ENCODE data around the gene ASPG. TPM values are rescaled to one million over a fixed set of nuclear protein-coding genes. Genes with fewer than 3 reads are reported as not detected.
A peak's percentile ranks its signal among the peaks of the same experiment; 100 is the strongest.

ASPG gene
- total and polyA plus RNA-seq, 5 donors from 2014 or later = not detected

- H3K4me3 ChIP-seq (ENCODE audit: low read depth, low read length) = no peak overlapping the region
- peaks cover 47% of the 10 kb centered on the region for H3K27me3 Mint-ChIP-seq
- H3K27ac ChIP-seq (ENCODE audit: insufficient read depth, low read length, poor library complexity, severe bottlenecking) = no peak overlapping the region
- peaks cover 3% of the 10 kb centered on the region for H3K4me1 ChIP-seq (ENCODE audit: control insufficient read depth, insufficient read depth, low read length, poor library complexity, severe bottlenecking)
- H3K36me3 Mint-ChIP-seq = no peaks in the 10 kb centered on the region
- no peaks in the 10 kb centered on the region for H3K27me3 ChIP-seq (ENCODE audit: control insufficient read depth, insufficient read depth, low read length)
- H3K4me1 Mint-ChIP-seq = peaks cover 0 to 8% (median 0%) of the 10 kb centered on the region in 4 donors
- H3K4me3 Mint-ChIP-seq = peak overlapping the region in 1 of 4 donors; percentile 49
- no peak overlapping the region for H3K27ac Mint-ChIP-seq
- no peak for ATAC-seq (ENCODE audit: low read depth in 2 of 2)
- peaks cover 3 to 18% (median 6%) of the 10 kb centered on the region in 7 donors for H3K9me3 Mint-ChIP-seq
- peaks cover 5 to 12% of the 10 kb centered on the region in 2 experiments for H3K9me3 ChIP-seq (ENCODE audit: control insufficient read depth in 2 of 2, low read length in 2 of 2)
- no peak for DNase-seq
- H3K36me3 ChIP-seq (ENCODE audit: control insufficient read depth, insufficient read depth, low read length) = no peaks in the 10 kb centered on the region
Observed at GRCh38 chr14:104131968-104132732, 46.6 kb downstream of the ASPG start.

GRCh38 chr14:104132981-104133380 lies 47.5 kb downstream of the ASPG start:
- Histone ChIP-seq H3K9me3 (ENCODE audit: control insufficient read depth in 2 of 2, low read length in 2 of 2) (peaks cover 5 to 12% of the 10 kb centered on the region in 2 experiments), H3K27me3 (ENCODE audit: control insufficient read depth, insufficient read depth, low read length) (no peaks in the 10 kb centered on the region), H3K36me3 (ENCODE audit: control insufficient read depth, insufficient read depth, low read length) (no peaks in the 10 kb centered on the region), H3K4me1 (ENCODE audit: control insufficient read depth, insufficient read depth, low read length, poor library complexity, severe bottlenecking) (peaks cover 11% of the 10 kb centered on the region), H3K4me3 (ENCODE audit: low read depth, low read length) (no peak overlapping the region), H3K27ac (ENCODE audit: insufficient read depth, low read length, poor library complexity, severe bottlenecking) (no peak overlapping the region)
- DNase-seq (no peak), ATAC-seq (ENCODE audit: low read depth in 2 of 2) (no peak)
- Mint-ChIP-seq H3K27ac (no peak overlapping the region), H3K36me3 (no peaks in the 10 kb centered on the region), H3K4me3 (no peak overlapping the region), H3K9me3 (peaks cover 3 to 18% (median 6%) of the 10 kb centered on the region in 7 donors), H3K4me1 (peaks cover 0 to 8% (median 0%) of the 10 kb centered on the region in 4 donors), H3K27me3 (peaks cover 48% of the 10 kb centered on the region)

- Histone ChIP-seq H3K4me1 (ENCODE audit: control insufficient read depth, insufficient read depth, low read length, poor library complexity, severe bottlenecking) (peaks cover 15% of the 10 kb centered on the region), H3K9me3 (ENCODE audit: control insufficient read depth in 2 of 2, low read length in 2 of 2) (peaks cover 5 to 12% of the 10 kb centered on the region in 2 experiments), H3K27ac (ENCODE audit: insufficient read depth, low read length, poor library complexity, severe bottlenecking) (no peak overlapping the region), H3K27me3 (ENCODE audit: control insufficient read depth, insufficient read depth, low read length) (no peaks in the 10 kb centered on the region), H3K4me3 (ENCODE audit: low read depth, low read length) (no peak overlapping the region), H3K36me3 (ENCODE audit: control insufficient read depth, insufficient read depth, low read length) (no peaks in the 10 kb centered on the region)
- Mint-ChIP-seq H3K4me1 (peaks cover 0 to 8% (median 0%) of the 10 kb centered on the region in 4 donors), H3K9me3 (peaks cover 2 to 15% (median 6%) of the 10 kb centered on the region in 7 donors), H3K27ac (no peak overlapping the region), H3K27me3 (peaks cover 47% of the 10 kb centered on the region), H3K4me3 (no peak overlapping the region), H3K36me3 (no peaks in the 10 kb centered on the region)
- ATAC-seq (ENCODE audit: low read depth in 2 of 2) (no peak), DNase-seq (no peak)
Observed at GRCh38 chr14:104133496-104133895, 48.0 kb downstream of the ASPG start.

GRCh38 chr14:104134061-104134965 lies 48.8 kb downstream of the ASPG start:
- Mint-ChIP-seq H3K4me1 (peaks cover 0 to 8% (median 0%) of the 10 kb centered on the region in 4 donors), H3K27ac (no peak overlapping the region), H3K27me3 (peaks cover 45% of the 10 kb centered on the region), H3K36me3 (no peaks in the 10 kb centered on the region), H3K9me3 (peaks cover 0 to 10% (median 6%) of the 10 kb centered on the region in 7 donors), H3K4me3 (no peak overlapping the region)
- peaks cover 21% of the 10 kb centered on the region for H3K4me1 ChIP-seq (ENCODE audit: control insufficient read depth, insufficient read depth, low read length, poor library complexity, severe bottlenecking)
- DNase-seq (no peak), ATAC-seq (ENCODE audit: low read depth in 2 of 2) (no peak)
- no peak overlapping the region for H3K4me3 ChIP-seq (ENCODE audit: low read depth, low read length)
- no peak overlapping the region for H3K27ac ChIP-seq (ENCODE audit: insufficient read depth, low read length, poor library complexity, severe bottlenecking)
- no peaks in the 10 kb centered on the region for H3K36me3 ChIP-seq (ENCODE audit: control insufficient read depth, insufficient read depth, low read length)
- H3K27me3 ChIP-seq (ENCODE audit: control insufficient read depth, insufficient read depth, low read length) = no peaks in the 10 kb centered on the region
- H3K9me3 ChIP-seq (ENCODE audit: control insufficient read depth in 2 of 2, low read length in 2 of 2) = peaks cover 5 to 11% of the 10 kb centered on the region in 2 experiments

- H3K4me1 ChIP-seq (ENCODE audit: control insufficient read depth, insufficient read depth, low read length, poor library complexity, severe bottlenecking) = peaks cover 21% of the 10 kb centered on the region
- peaks cover 0 to 1% of the 10 kb centered on the region in 2 experiments for H3K9me3 ChIP-seq (ENCODE audit: control insufficient read depth in 2 of 2, low read length in 2 of 2)
- H3K27ac ChIP-seq (ENCODE audit: insufficient read depth, low read length, poor library complexity, severe bottlenecking) = no peak overlapping the region
- Mint-ChIP-seq H3K27ac (no peak overlapping the region), H3K4me1 (peaks cover 0 to 10% (median 0%) of the 10 kb centered on the region in 4 donors), H3K36me3 (no peaks in the 10 kb centered on the region), H3K27me3 (peaks cover 55% of the 10 kb centered on the region), H3K4me3 (no peak overlapping the region), H3K9me3 (peaks cover 0 to 3% (median 0%) of the 10 kb centered on the region in 7 donors)
- no peak overlapping the region for H3K4me3 ChIP-seq (ENCODE audit: low read depth, low read length)
- H3K36me3 ChIP-seq (ENCODE audit: control insufficient read depth, insufficient read depth, low read length) = no peaks in the 10 kb centered on the region
- H3K27me3 ChIP-seq (ENCODE audit: control insufficient read depth, insufficient read depth, low read length) = no peaks in the 10 kb centered on the region
- no peak for DNase-seq
- no peak for ATAC-seq (ENCODE audit: low read depth in 2 of 2)
Observed at GRCh38 chr14:104135121-104135903, 49.8 kb downstream of the ASPG start.

GRCh38 chr14:104135904-104136471 lies 50.5 kb downstream of the ASPG start:
- Histone ChIP-seq H3K4me1 (ENCODE audit: control insufficient read depth, insufficient read depth, low read length, poor library complexity, severe bottlenecking) (peaks cover 21% of the 10 kb centered on the region), H3K27ac (ENCODE audit: insufficient read depth, low read length, poor library complexity, severe bottlenecking) (no peak overlapping the region), H3K9me3 (ENCODE audit: control insufficient read depth in 2 of 2, low read length in 2 of 2) (no peaks in the 10 kb centered on the region), H3K4me3 (ENCODE audit: low read depth, low read length) (no peak overlapping the region), H3K36me3 (ENCODE audit: control insufficient read depth, insufficient read depth, low read length) (no peaks in the 10 kb centered on the region), H3K27me3 (ENCODE audit: control insufficient read depth, insufficient read depth, low read length) (no peaks in the 10 kb centered on the region)
- peaks cover 55% of the 10 kb centered on the region for H3K27me3 Mint-ChIP-seq
- DNase-seq (no peak), ATAC-seq (ENCODE audit: low read depth in 2 of 2) (no peak)
- H3K36me3 Mint-ChIP-seq = no peaks in the 10 kb centered on the region
- no peak overlapping the region for H3K27ac Mint-ChIP-seq
- H3K4me1 Mint-ChIP-seq = peaks cover 0 to 10% (median 0%) of the 10 kb centered on the region in 4 donors
- peaks cover 0 to 3% (median 0%) of the 10 kb centered on the region in 7 donors for H3K9me3 Mint-ChIP-seq
- H3K4me3 Mint-ChIP-seq = no peak overlapping the region

Data from CD4-positive, CD25-positive, alpha-beta regulatory T cell (primary cell).